ENCODE measurements around the gene HMBS. TPM values are rescaled to one million over a fixed set of nuclear protein-coding genes. Genes with fewer than 3 reads are reported as not detected.

Gene HMBS
- total RNA-seq, 2 experiments from 2014 or later, result 31.2 to 33.8 TPM

DNA sequence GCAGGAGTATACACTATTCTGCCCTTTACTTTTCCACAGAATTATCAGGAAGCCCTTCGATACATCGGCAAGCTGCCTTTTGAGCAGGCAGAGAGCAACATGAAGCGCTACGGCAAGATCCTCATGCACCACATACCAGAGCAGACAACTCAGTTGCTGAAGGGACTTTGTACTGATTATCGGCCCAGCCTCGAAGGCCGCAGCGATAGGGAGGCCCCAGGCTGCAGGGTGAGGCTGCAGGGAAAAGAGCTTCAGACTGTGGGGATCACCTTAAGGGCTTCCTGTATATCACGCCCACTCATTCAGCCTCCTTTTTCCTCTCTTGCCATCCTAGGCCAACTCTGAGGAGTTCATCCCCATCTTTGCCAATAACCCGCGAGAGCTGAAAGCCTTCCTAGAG, 6.8 kb upstream of the HMBS start:
- ChIA-PET POLR2A (interaction anchor here (0.7 to 1.4 kb wide), 4 partner anchors 10 to 62 kb away, joined by 3 to 5 read pairs (median 4); partner anchors contain the start of gene VPS11), CTCF (interaction anchor here (1.5 kb wide), 1 partner anchor 43 kb away, joined by 3 read pairs; the partner anchor contains the start of gene HINFP)
- no peaks in the 10 kb centered on the region for H3K27me3 Mint-ChIP-seq
- no peaks in the 10 kb centered on the region for H3K4me1 Mint-ChIP-seq (ENCODE audit: low read depth)
- no peak for DNase-seq
- H3K9me3 Mint-ChIP-seq, result no peaks in the 10 kb centered on the region
- H3K4me3 Mint-ChIP-seq, result no peak overlapping the region
- peaks cover 23% of the 10 kb centered on the region for H3K36me3 Mint-ChIP-seq
- intact Hi-C loops (cut with micrococcal nuclease), result no loop called here
- no peak overlapping the region for H3K27ac Mint-ChIP-seq

DNA sequence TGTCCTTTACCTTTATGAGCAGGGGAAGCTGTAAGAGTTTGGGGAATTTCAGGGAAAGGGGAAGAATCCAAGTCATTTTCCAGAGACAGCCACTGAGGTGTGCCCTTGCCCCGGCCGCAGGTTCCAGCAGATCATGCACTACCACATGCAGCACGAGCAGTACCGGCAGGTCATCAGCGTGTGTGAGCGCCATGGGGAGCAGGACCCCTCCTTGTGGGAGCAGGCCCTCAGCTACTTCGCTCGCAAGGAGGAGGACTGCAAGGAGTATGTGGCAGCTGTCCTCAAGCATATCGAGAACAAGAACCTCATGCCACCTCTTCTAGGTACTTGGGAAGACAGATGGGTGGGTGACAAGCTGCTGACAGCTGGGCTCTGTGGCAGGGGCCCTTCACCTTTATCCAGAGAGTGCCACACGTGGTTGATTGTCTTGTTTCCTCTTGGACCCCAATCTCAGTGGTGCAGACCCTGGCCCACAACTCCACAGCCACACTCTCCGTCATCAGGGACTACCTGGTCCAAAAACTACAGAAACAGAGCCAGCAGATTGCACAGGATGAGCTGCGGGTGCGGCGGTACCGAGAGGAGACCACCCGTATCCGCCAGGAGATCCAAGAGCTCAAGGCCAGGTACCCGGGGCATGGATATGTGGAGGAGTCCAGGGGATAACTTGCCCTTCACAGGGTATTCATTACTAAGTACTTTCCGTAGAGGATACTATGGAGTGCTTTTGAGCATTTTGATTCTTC, 5.8 kb upstream of the HMBS start:
- Mint-ChIP-seq H3K4me3 (no peak overlapping the region), H3K4me1 (ENCODE audit: low read depth) (no peaks in the 10 kb centered on the region), H3K27me3 (no peaks in the 10 kb centered on the region), H3K27ac (no peak overlapping the region), H3K36me3 (peaks cover 16% of the 10 kb centered on the region), H3K9me3 (no peaks in the 10 kb centered on the region)
- ChIA-PET POLR2A (interaction anchor here (0.7 to 1.4 kb wide), 4 partner anchors 11 to 28 kb away, joined by 3 to 5 read pairs (median 4); partner anchors contain the start of genes HYOU1 and VPS11), CTCF (interaction anchor here (0.8 to 1.5 kb wide), 2 partner anchors 42 to 127 kb away, joined by 3 read pairs; partner anchors contain the start of genes CBL and HINFP)
- no peak for DNase-seq
- intact Hi-C loops (cut with micrococcal nuclease), result no loop called here

DNA sequence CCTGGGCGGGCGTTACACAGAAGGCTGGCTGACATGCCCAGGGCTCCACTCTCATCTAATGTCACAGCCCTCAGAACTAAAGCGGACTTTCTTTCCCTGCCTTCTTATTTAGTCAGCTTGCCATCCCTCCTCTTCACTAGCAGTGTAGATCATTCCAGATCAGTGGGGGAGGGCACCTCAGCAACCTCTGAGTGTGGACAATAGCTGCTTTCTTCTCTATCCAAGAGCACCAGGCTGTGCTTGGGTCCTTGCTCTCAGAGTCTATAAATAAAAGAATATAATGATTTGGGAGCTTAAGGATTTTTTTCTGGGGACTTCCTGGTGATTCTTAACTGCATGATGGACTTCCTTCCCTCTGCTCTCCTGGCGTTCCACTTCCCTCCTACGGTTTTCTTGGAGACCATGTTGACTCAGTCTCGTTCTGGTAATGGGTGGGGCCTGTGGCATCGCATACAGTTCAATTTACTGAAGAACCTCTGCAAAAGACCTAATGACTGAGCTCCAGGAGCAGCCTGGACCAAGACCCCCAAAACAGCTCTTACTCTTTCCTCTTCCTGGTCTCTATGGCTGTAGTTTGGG, 2.9 kb upstream of the HMBS start:
- Mint-ChIP-seq H3K4me1 (ENCODE audit: low read depth) (peaks cover 14% of the 10 kb centered on the region), H3K9me3 (no peaks in the 10 kb centered on the region), H3K36me3 (peaks cover 14% of the 10 kb centered on the region), H3K27ac (peak overlapping the region; percentile 3), H3K27me3 (no peaks in the 10 kb centered on the region), H3K4me3 (no peak overlapping the region)
- ChIA-PET POLR2A (interaction anchor here (0.5 to 1.0 kb wide), 2 partner anchors 11 to 13 kb away, joined by 3 read pairs; no protein-coding TSS in a partner anchor), CTCF (interaction anchor here (1.8 kb wide), 1 partner anchor 115 kb away, joined by 5 read pairs; no protein-coding TSS in a partner anchor)
- no peak for DNase-seq
- intact Hi-C loops (cut with micrococcal nuclease), result no loop called here

DNA sequence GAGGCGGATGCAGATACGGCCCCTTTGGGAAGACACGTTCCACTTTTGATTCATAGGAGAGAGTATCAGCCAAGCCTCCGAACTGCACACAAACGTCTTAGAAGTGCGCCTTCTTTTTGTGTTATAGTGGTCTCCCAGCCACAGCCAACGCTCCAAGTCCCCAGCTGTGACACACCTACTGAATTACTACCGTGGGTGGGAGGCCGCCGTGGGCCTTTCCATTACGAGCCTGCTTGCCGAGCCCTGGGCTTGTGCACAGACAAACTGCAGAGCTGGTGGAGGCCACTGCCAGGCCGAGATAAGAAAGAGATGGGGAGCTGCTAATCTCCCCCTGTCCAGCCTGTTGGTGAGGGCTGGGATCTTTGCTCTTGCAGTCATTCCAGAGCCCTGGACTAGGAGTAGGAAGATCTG, 761 bp downstream of the HMBS start:
- ChIA-PET CTCF (interaction anchor here (0.8 to 2.6 kb wide), 6 partner anchors 9 to 199 kb away, joined by 3 to 10 read pairs (median 4); partner anchors contain the start of genes CBL, DPAGT1 and VPS11), POLR2A (interaction anchor here (0.6 to 4.5 kb wide), 9 partner anchors 9 to 458 kb away, joined by 3 to 41 read pairs (median 6); partner anchors contain the start of genes C2CD2L, DPAGT1, HYOU1 and TRAPPC4)
- peaks cover 10% of the 10 kb centered on the region for H3K36me3 Mint-ChIP-seq
- H3K4me1 Mint-ChIP-seq (ENCODE audit: low read depth), result peaks cover 21% of the 10 kb centered on the region
- H3K27me3 Mint-ChIP-seq, result no peaks in the 10 kb centered on the region
- intact Hi-C loops (cut with micrococcal nuclease), result loop anchor here (1.0 to 2.0 kb wide), 3 partner anchors 10 to 35 kb away; partner anchors contain the start of genes HINFP and VPS11
- peak; percentile 61 for DNase-seq
- no peaks in the 10 kb centered on the region for H3K9me3 Mint-ChIP-seq
- peak overlapping the region; percentile 98 for H3K4me3 Mint-ChIP-seq
- peak overlapping the region; percentile 95 for H3K27ac Mint-ChIP-seq

DNA sequence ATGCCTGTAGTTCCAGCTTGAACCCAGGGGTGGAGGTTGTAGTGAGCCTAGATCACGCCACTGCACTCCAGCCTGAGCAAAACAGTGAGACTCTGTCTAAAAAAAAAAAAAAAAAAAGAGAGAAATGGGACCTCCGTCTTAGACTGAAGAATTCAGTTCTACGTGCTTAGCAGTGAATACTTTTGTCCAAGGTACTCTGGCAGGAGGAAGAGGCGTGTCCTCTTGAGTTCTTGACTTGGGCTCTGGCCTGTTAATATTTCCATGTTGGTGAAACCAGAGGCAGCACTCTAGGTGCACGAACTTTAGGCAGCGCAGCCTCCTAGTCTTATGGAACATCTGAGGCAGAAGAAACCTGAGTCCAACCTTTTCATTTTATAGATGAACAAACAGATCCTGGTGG, 2.4 kb downstream of the HMBS start:
- POLR2A ChIA-PET, result interaction anchor here (4.5 kb wide), 1 partner anchor 7 kb away, joined by 41 read pairs; a partner anchor contains a TSS
- Mint-ChIP-seq H3K4me3 (no peak overlapping the region), H3K4me1 (ENCODE audit: low read depth) (peaks cover 28% of the 10 kb centered on the region), H3K9me3 (no peaks in the 10 kb centered on the region), H3K36me3 (peaks cover 6% of the 10 kb centered on the region), H3K27ac (no peak overlapping the region), H3K27me3 (no peaks in the 10 kb centered on the region)
- intact Hi-C loops (cut with micrococcal nuclease), result no loop called here
- CTCF ChIA-PET, result no interaction called here
- DNase-seq, result no peak

DNA sequence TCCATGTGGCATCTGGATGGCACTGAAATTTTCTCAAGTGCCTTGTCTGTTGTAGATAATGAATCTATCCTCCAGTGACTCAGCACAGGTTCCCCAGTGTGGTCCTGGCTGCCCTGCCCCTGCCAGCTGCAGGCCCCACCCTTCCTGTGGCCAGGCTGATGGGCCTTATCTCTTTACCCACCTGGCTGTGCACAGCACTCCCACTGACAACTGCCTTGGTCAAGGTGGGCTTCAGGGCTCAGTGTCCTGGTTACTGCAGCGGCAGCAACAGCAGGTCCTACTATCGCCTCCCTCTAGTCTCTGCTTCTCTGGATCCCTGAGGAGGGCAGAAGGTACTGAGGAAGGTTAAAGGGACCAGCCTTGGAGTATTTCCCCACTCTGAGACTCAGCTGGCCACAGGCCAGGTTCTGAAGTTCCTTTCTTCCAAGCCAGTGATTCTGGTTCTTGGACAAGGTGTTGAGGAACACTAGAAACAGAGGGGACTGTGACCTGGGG, 3.1 kb downstream of the HMBS start:
- ChIA-PET POLR2A (no interaction called here), CTCF (no interaction called here)
- Mint-ChIP-seq H3K36me3 (peaks cover 13% of the 10 kb centered on the region), H3K4me3 (no peak overlapping the region), H3K27ac (no peak overlapping the region), H3K4me1 (ENCODE audit: low read depth) (peaks cover 35% of the 10 kb centered on the region), H3K27me3 (no peaks in the 10 kb centered on the region), H3K9me3 (no peaks in the 10 kb centered on the region)
- DNase-seq, result no peak
- intact Hi-C loops (cut with micrococcal nuclease), result no loop called here

DNA sequence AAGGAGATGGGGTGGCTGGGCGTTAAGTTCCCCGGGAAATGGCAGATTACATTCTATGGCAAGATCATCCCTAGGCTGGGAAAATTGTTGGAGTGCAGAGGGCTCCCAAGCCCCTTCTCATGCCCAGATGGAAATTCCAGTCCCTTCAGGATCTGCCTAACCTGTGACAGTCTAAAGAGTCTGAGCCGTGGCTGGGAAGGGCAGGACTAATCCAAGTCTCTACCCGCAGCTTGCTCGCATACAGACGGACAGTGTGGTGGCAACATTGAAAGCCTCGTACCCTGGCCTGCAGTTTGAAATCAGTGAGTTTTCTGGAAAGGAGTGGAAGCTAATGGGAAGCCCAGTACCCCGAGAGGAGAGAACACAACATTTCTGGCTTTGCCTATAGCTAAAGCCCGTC, 3.7 kb downstream of the HMBS start:
- POLR2A ChIA-PET, result no interaction called here
- no peak overlapping the region for H3K27ac Mint-ChIP-seq
- no peaks in the 10 kb centered on the region for H3K27me3 Mint-ChIP-seq
- H3K4me3 Mint-ChIP-seq, result no peak overlapping the region
- peaks cover 40% of the 10 kb centered on the region for H3K4me1 Mint-ChIP-seq (ENCODE audit: low read depth)
- no peak for DNase-seq
- no peaks in the 10 kb centered on the region for H3K9me3 Mint-ChIP-seq
- peaks cover 19% of the 10 kb centered on the region for H3K36me3 Mint-ChIP-seq
- CTCF ChIA-PET, result no interaction called here
- intact Hi-C loops (cut with micrococcal nuclease), result no loop called here

DNA sequence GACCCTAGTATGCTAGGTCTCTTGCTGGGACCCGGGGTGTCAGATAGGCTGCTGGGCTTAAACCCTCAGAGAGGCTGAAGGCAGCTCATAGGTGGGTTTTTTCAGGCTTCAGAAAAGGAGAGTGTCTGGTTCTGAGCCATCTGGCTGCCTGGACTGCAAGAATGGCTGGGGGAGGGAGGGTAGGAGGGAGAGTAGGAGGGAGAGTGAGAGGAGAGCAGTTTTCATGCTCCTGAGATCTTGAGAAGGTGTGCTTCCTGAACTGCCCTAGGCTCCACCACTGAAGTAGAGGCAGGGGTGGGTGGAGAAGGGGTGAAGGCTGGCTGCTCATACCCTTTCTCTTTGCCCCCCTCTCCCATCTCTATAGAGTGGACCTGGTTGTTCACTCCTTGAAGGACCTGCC, 4.6 kb downstream of the HMBS start:
- intact Hi-C loops (cut with micrococcal nuclease), result no loop called here
- DNase-seq, result no peak
- no peaks in the 10 kb centered on the region for H3K9me3 Mint-ChIP-seq
- POLR2A ChIA-PET, result no interaction called here
- H3K4me3 Mint-ChIP-seq, result no peak overlapping the region
- peaks cover 39% of the 10 kb centered on the region for H3K4me1 Mint-ChIP-seq (ENCODE audit: low read depth)
- H3K36me3 Mint-ChIP-seq, result peaks cover 28% of the 10 kb centered on the region
- CTCF ChIA-PET, result no interaction called here
- no peaks in the 10 kb centered on the region for H3K27me3 Mint-ChIP-seq
- H3K27ac Mint-ChIP-seq, result no peak overlapping the region

DNA sequence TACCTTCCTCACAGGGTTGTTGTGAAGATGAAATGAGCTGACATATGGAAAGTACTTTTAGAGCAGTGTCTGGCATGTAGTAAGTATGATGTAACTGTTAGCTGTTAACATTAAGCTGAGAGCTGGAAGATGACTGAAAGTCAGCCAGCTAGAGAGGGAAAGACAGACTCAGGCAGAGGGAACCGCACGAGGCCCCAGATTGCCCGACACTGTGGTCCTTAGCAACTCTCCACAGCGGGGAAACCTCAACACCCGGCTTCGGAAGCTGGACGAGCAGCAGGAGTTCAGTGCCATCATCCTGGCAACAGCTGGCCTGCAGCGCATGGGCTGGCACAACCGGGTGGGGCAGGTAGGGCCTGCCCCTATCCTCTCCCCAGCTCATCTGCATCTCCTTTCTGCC, 6.5 kb downstream of the HMBS start:
- no peak for DNase-seq
- CTCF ChIA-PET, result interaction anchor here (1.0 to 1.2 kb wide), 2 partner anchors 9 to 232 kb away, joined by 3 to 4 read pairs; no protein-coding TSS in a partner anchor
- Mint-ChIP-seq H3K4me1 (ENCODE audit: low read depth) (peaks cover 34% of the 10 kb centered on the region), H3K9me3 (no peaks in the 10 kb centered on the region), H3K27me3 (peaks cover 3% of the 10 kb centered on the region), H3K27ac (no peak overlapping the region), H3K36me3 (peaks cover 38% of the 10 kb centered on the region), H3K4me3 (no peak overlapping the region)
- intact Hi-C loops (cut with micrococcal nuclease), result no loop called here
- POLR2A ChIA-PET, result interaction anchor here (1.6 kb wide), 1 partner anchor 24 kb away, joined by 3 read pairs; no protein-coding TSS in a partner anchor

DNA sequence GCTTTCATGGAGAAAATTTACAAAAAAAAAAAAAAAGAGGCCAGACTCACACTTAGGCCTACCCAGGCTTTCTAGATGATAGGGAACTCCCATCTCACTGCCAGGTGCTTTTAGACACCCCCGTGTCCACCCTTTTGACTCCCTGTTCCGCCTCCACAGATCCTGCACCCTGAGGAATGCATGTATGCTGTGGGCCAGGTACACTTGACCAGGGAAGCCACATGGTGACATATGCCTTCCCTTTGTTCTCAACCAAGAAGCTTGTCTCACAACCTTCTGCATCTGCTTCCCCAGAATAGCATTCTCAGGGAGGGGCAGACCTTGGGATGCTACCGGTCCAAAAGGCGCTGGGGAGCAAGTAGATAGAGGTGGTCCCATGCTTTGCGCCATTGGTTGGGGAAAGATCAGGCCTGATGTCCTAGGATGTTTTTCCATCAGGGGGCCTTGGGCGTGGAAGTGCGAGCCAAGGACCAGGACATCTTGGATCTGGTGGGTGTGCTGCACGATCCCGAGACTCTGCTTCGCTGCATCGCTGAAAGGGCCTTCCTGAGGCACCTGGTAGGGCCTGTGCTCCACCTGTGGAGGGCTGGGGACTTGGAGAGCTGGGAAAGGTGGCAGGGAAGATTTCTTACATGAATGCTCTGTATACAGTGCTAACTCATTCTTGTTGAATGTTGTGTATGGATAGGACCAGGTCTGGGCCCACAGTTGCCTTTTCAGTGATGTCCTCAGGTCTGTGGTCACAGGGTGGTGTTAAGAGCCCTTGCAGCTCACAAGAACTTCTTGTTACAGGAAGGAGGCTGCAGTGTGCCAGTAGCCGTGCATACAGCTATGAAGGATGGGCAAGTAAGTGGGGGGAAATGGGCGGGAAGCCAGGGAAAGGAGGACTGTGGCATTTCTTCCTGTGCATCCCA, 7.5 kb downstream of the HMBS start:
- DNase-seq, result no peak
- H3K27ac Mint-ChIP-seq, result peak overlapping the region; percentile 24
- no peaks in the 10 kb centered on the region for H3K9me3 Mint-ChIP-seq
- CTCF ChIA-PET, result interaction anchor here (1.2 kb wide), 1 partner anchor 230 kb away, joined by 4 read pairs; no protein-coding TSS in a partner anchor
- peaks cover 3% of the 10 kb centered on the region for H3K27me3 Mint-ChIP-seq
- peak overlapping the region; percentile 95 for H3K4me3 Mint-ChIP-seq
- POLR2A ChIA-PET, result interaction anchor here (0.5 to 1.6 kb wide), 5 partner anchors 14 to 173 kb away, joined by 3 to 5 read pairs (median 3); partner anchors contain the start of gene HINFP
- peaks cover 34% of the 10 kb centered on the region for H3K4me1 Mint-ChIP-seq (ENCODE audit: low read depth)
- peaks cover 42% of the 10 kb centered on the region for H3K36me3 Mint-ChIP-seq
- intact Hi-C loops (cut with micrococcal nuclease), result no loop called here
